A673 (cell line): Measurements from ENCODE around the gene RAB26. TPM values are rescaled to one million over a fixed set of nuclear protein-coding genes. Genes with fewer than 3 reads are reported as not detected.

Experiments
- BruUV-seq: library from RNA; stranded (reverse); fragments of 400-500 nt; replicated peaks from 2 replicates; lab custom pipeline; 2021; lab: Mats Ljungman, UMichigan
- CTCF ChIA-PET: fragments of 300-600 bp; sonication (Branson Sonifier 250); formaldehyde crosslinking; loops from one replicate; lab custom pipeline; 2022; ENCODE audit warnings: antibody characterized with exemption; lab: Charles Lee
- POLR2A ChIA-PET: fragments of 300-600 bp; sonication (Branson Sonifier 250); formaldehyde crosslinking; loops from one replicate; lab custom pipeline; 2022; ENCODE audit warnings: antibody characterized with exemption; ENCODE audit not compliant: low non-redundant PET; lab: Charles Lee
- DNase-seq: peaks from one replicate; pipeline ENCODE4 v3.0.0-alpha.2; 2015; ENCODE audit warnings: low spot score
- H3K27ac ChIP-seq: fragments of 200-600 bp; sonication (generic); 2 replicates; pipeline ENCODE4 v1.5.1; 2016; ENCODE audit warnings: mixed run types, low read depth, mild to moderate bottlenecking, mixed read lengths, antibody characterized with exemption, low read length; ENCODE audit not compliant: poor library complexity, severe bottlenecking
- H3K27me3 ChIP-seq: fragments of 200-600 bp; sonication (generic); replicated peaks from 2 replicates; pipeline ENCODE4 v1.6.1; 2017; ENCODE audit warnings: mixed run types, low read depth, mild to moderate bottlenecking, mixed read lengths, antibody characterized with exemption, low read length; ENCODE audit not compliant: insufficient read depth, poor library complexity
- H3K36me3 ChIP-seq: fragments of 200-600 bp; sonication (generic); 2 replicates; pipeline ENCODE4 v1.6.1; 2016; ENCODE audit warnings: mixed run types, mild to moderate bottlenecking, mixed read lengths, antibody characterized with exemption, low read length; ENCODE audit not compliant: insufficient read depth, poor library complexity, severe bottlenecking
- H3K4me1 ChIP-seq: fragments of 200-600 bp; sonication (generic); 2 replicates; pipeline ENCODE4 v1.6.1; 2017; ENCODE audit warnings: mixed run types, mild to moderate bottlenecking, mixed read lengths, antibody characterized with exemption, low read length; ENCODE audit not compliant: insufficient read depth, poor library complexity, severe bottlenecking
- H3K4me3 ChIP-seq: fragments of 200-600 bp; sonication (generic); 2 replicates; pipeline ENCODE4 v1.5.1; 2016; ENCODE audit warnings: low read depth, mixed run types, mild to moderate bottlenecking, mixed read lengths, low read length; ENCODE audit not compliant: poor library complexity, severe bottlenecking
- H3K9me3 ChIP-seq: fragments of 200-600 bp; sonication (generic); 2 replicates; pipeline ENCODE4 v1.6.1; 2016; ENCODE audit warnings: mixed run types, low read depth, mild to moderate bottlenecking, mixed read lengths, antibody characterized with exemption, low read length; ENCODE audit not compliant: poor library complexity, severe bottlenecking
- EZH2 ChIP-seq: fragments of 200-600 bp; sonication (generic); IDR thresholded peaks from 2 replicates; pipeline ENCODE4 v1.6.1; 2017; ENCODE audit warnings: borderline replicate concordance, low read depth, mild to moderate bottlenecking, mixed read lengths, antibody characterized with exemption, low read length; ENCODE audit not compliant: poor library complexity, severe bottlenecking
- intact Hi-C: fragments of 100-400 bp; cut with micrococcal nuclease; formaldehyde crosslinking; loops from one replicate; pipeline ENCODE4 v1.10.0; 2022; ENCODE audit not compliant: unreplicated experiment
- total RNA-seq: library from RNA; stranded (reverse); gene quantifications from 2 replicates; pipeline ENCODE4 v1.2.3, GENCODE V29; 2021
- TF ChIP-seq, protein P1 (sequence below): fragments of 300-800, 200-600 bp; sonication (generic); conservative IDR thresholded peaks from 2 replicates; pipeline ENCODE4 v1.5.1; 2017; ENCODE audit warnings: low read depth, mild to moderate bottlenecking, antibody characterized with exemption, low read length, moderate library complexity, mixed read lengths

The RAB26 gene
- total RNA-seq, 1 experiment from 2014 or later = 0.49 TPM

DNA sequence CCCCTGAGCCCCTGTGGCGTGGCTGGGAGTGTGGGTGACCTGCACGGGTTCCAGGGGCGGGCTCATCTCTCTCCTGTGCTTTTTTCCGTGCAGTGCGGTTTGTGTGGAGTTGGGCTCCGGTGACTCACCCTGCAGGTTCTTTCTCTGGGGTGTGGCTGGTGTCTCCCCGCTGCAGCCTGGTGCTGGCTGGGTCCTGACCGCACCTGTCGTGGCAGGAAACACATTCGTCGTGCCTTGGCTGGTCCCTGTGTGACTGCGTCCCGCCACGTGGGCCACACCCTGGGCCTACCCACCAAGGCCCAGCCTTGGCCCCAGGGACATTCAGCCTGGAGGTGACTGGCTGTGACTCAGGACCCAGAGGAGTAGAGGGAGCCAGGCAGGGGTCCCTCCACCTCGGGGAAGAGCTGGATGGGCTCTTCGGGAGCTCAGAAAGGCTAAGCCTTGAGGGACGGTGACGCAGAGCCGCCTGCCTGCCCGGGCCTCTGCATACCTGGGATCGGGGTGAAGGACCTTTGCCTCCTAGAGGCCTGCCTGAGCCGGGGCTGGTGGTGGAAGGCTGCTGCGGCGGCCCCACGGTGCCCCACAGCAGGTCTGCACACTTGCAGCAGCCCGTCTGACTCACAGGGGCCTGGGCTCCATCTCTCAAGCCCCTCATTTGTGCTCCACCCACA is 14.9 kb downstream of the RAB26 start:
- no peaks in the 10 kb centered on the region for H3K9me3 ChIP-seq
- peaks cover 16% of the 10 kb centered on the region for H3K4me1 ChIP-seq
- POLR2A ChIA-PET = no interaction called here
- no TSS peak for BruUV-seq
- H3K4me3 ChIP-seq = no peak overlapping the region
- no peak for DNase-seq
- H3K27ac ChIP-seq = no peak overlapping the region
- CTCF ChIA-PET = no interaction called here
- H3K36me3 ChIP-seq = peaks cover 6% of the 10 kb centered on the region
- intact Hi-C loops = no loop called here
- no peaks in the 10 kb centered on the region for H3K27me3 ChIP-seq
- TF ChIP-seq, protein P1, sequence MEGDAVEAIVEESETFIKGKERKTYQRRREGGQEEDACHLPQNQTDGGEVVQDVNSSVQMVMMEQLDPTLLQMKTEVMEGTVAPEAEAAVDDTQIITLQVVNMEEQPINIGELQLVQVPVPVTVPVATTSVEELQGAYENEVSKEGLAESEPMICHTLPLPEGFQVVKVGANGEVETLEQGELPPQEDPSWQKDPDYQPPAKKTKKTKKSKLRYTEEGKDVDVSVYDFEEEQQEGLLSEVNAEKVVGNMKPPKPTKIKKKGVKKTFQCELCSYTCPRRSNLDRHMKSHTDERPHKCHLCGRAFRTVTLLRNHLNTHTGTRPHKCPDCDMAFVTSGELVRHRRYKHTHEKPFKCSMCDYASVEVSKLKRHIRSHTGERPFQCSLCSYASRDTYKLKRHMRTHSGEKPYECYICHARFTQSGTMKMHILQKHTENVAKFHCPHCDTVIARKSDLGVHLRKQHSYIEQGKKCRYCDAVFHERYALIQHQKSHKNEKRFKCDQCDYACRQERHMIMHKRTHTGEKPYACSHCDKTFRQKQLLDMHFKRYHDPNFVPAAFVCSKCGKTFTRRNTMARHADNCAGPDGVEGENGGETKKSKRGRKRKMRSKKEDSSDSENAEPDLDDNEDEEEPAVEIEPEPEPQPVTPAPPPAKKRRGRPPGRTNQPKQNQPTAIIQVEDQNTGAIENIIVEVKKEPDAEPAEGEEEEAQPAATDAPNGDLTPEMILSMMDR = no peak
- no peak for TF ChIP-seq EZH2

DNA sequence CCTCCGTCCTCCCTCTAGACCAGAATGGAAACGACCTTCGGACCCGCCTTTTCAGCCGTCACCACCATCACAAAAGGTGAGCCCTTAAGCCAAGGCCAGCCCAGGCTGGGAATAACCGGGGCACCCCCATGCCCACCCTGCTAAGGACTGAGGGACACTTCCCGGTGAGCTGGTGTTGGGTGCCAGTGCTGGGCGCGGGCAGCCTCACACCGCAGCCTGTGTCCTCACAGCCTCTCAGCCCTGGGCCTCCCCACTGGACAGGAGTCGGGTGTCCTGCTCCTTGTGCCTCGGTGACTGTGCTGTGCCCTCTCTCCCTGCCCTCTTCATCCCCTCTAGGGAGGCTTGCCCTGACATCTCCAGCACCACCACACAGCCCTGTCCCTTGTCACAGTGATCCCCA is 17.4 kb downstream of the RAB26 start:
- peaks cover 10% of the 10 kb centered on the region for H3K36me3 ChIP-seq
- no peaks in the 10 kb centered on the region for H3K9me3 ChIP-seq
- TF ChIP-seq EZH2 = no peak
- TF ChIP-seq, protein P1 = no peak
- no peak overlapping the region for H3K4me3 ChIP-seq
- no peak for DNase-seq
- CTCF ChIA-PET = no interaction called here
- no peaks in the 10 kb centered on the region for H3K27me3 ChIP-seq
- H3K4me1 ChIP-seq = no peaks in the 10 kb centered on the region
- intact Hi-C loops = no loop called here
- H3K27ac ChIP-seq = no peak overlapping the region
- BruUV-seq = no TSS peak
- POLR2A ChIA-PET = no interaction called here

DNA sequence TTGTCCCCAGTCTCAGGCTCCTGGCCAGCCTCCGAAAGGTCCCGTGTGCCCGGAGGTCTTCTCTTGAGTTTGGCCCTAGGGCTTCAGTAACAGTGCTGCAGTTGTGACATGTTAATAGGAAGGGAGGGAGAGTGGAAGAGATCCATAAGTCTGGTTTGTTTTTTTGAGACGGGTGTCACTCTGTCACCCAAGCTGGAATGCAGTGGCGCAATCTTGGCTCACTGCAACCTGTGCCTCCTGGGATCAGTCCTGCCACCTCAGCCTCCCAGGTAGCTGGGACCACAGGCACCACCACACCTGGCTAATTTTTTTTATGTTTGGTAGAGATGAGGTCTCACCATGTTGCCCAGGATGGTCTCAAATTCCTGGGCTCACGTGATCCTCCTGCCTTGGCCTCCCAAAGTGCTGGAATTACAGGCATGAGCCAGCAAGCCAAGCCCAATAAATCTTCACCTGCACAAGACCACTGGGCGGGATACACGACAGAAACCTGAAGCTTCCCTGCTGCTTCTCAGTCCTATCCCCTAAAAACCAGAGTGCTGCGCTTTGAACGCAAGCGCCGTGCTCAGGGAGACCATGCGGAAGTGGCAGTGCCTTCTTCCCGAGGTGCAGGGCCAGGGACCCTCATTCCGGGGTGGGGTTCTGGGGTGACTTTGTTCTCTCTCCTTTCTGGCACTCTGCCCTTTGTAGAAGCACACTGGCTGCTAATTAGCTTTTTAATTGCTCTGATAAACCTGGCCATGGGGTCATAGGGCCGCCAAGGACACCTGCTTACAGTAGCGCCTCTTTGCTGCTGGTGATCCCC is 18.0 kb downstream of the RAB26 start:
- CTCF ChIA-PET = no interaction called here
- H3K27ac ChIP-seq = no peak overlapping the region
- TF ChIP-seq EZH2 = no peak
- TF ChIP-seq, protein P1 = no peak
- H3K36me3 ChIP-seq = peaks cover 10% of the 10 kb centered on the region
- H3K27me3 ChIP-seq = no peaks in the 10 kb centered on the region
- no peaks in the 10 kb centered on the region for H3K9me3 ChIP-seq
- no peak overlapping the region for H3K4me3 ChIP-seq
- no peak for DNase-seq
- BruUV-seq = no TSS peak
- intact Hi-C loops = no loop called here
- POLR2A ChIA-PET = no interaction called here
- H3K4me1 ChIP-seq = no peaks in the 10 kb centered on the region
